H9 (cell line): ENCODE data around the gene ALCAM. TPM values are rescaled to one million over a fixed set of nuclear protein-coding genes. Genes with fewer than 3 reads are reported as not detected.

Experiments
- DNase-seq: peaks from one replicate; pipeline ENCODE4 v3.0.0-alpha.2; 2017
- H2AFZ ChIP-seq: one replicate; pipeline ENCODE4 v1.6.1; 2013; ENCODE audit warnings: mild to moderate bottlenecking, low read length, control low read depth, moderate library complexity
- H2AK5ac ChIP-seq: 2 replicates; pipeline ENCODE4 v1.6.1; 2013; ENCODE audit warnings: low read length, control low read depth, mixed read lengths; ENCODE audit not compliant: insufficient read length
- H2BK120ac ChIP-seq: one replicate; pipeline ENCODE4 v1.6.1; 2013; ENCODE audit warnings: low read depth, mild to moderate bottlenecking, low read length, control low read depth, inconsistent platforms; ENCODE audit not compliant: poor library complexity, severe bottlenecking
- H2BK12ac ChIP-seq: 2 replicates; pipeline ENCODE4 v1.6.1; 2013; ENCODE audit warnings: low read length, control low read depth, mixed read lengths, low read depth; ENCODE audit not compliant: insufficient read length
- H2BK15ac ChIP-seq: 2 replicates; pipeline ENCODE4 v1.6.1; 2013; ENCODE audit warnings: low read depth, low read length, control low read depth
- H2BK20ac ChIP-seq: one replicate; pipeline ENCODE4 v1.6.1; 2013; ENCODE audit warnings: low read depth, mild to moderate bottlenecking, low read length, control low read depth, inconsistent platforms; ENCODE audit not compliant: poor library complexity, severe bottlenecking
- H2BK5ac ChIP-seq: 2 replicates; pipeline ENCODE4 v1.6.1; 2013; ENCODE audit warnings: low read length, control low read depth, mixed read lengths; ENCODE audit not compliant: insufficient read length
- H3K14ac ChIP-seq: 2 replicates; pipeline ENCODE4 v1.6.1; 2013; ENCODE audit warnings: low read length, control low read depth; ENCODE audit not compliant: insufficient read depth
- H3K18ac ChIP-seq: 2 replicates; pipeline ENCODE4 v1.6.1; 2013; ENCODE audit warnings: low read depth, mild to moderate bottlenecking, mixed read lengths, low read length, control low read depth; ENCODE audit not compliant: insufficient read length
- H3K23ac ChIP-seq: 2 replicates; pipeline ENCODE4 v1.6.1; 2013; ENCODE audit warnings: low read length, control low read depth, mixed read lengths, low read depth; ENCODE audit not compliant: insufficient read length
- H3K23me2 ChIP-seq: 2 replicates; pipeline ENCODE4 v1.6.1; 2013; ENCODE audit warnings: low read depth, mild to moderate bottlenecking, mixed read lengths, low read length, control low read depth; ENCODE audit not compliant: insufficient read length, poor library complexity, severe bottlenecking
- H3K27ac ChIP-seq: 2 replicates; pipeline ENCODE4 v1.5.1; 2013; ENCODE audit warnings: low read length, control low read depth, mixed read lengths, low read depth; ENCODE audit not compliant: insufficient read length
- H3K27me3 ChIP-seq: 2 replicates; pipeline ENCODE4 v1.6.1; 2013; ENCODE audit warnings: low read length, control low read depth, inconsistent platforms; ENCODE audit not compliant: insufficient read depth
- H3K4ac ChIP-seq: 2 replicates; pipeline ENCODE4 v1.6.1; 2013; ENCODE audit warnings: low read depth, mild to moderate bottlenecking, control low read depth, inconsistent platforms, low read length, moderate library complexity
- H3K4me1 ChIP-seq: 2 replicates; pipeline ENCODE4 v1.6.1; 2013; ENCODE audit warnings: low read length, control low read depth, inconsistent platforms; ENCODE audit not compliant: insufficient read depth
- H3K4me2 ChIP-seq: 2 replicates; pipeline ENCODE4 v1.6.1; 2013; ENCODE audit warnings: low read length, control low read depth, mixed read lengths; ENCODE audit not compliant: insufficient read length, insufficient read depth
- H3K56ac ChIP-seq: 2 replicates; pipeline ENCODE4 v1.6.1; 2013; ENCODE audit warnings: low read depth, mild to moderate bottlenecking, mixed read lengths, low read length, control low read depth; ENCODE audit not compliant: insufficient read length
- H3K79me1 ChIP-seq: 2 replicates; pipeline ENCODE4 v1.6.1; 2013; ENCODE audit warnings: low read depth, mild to moderate bottlenecking, moderate library complexity, low read length, control low read depth, inconsistent platforms; ENCODE audit not compliant: insufficient read depth, poor library complexity, severe bottlenecking
- H3K79me2 ChIP-seq: 2 replicates; pipeline ENCODE4 v1.6.1; 2013; ENCODE audit warnings: low read length, control low read depth, inconsistent platforms; ENCODE audit not compliant: insufficient read depth
- H3K9ac ChIP-seq: 2 replicates; pipeline ENCODE4 v1.6.1; 2013; ENCODE audit warnings: low read length, control low read depth, mixed read lengths; ENCODE audit not compliant: insufficient read length; ENCODE audit errors: extremely low read depth
- H3K9me3 ChIP-seq: one replicate; pipeline ENCODE4 v1.6.1; 2013; ENCODE audit warnings: low read depth, low read length, inconsistent platforms; ENCODE audit not compliant: control insufficient read depth
- H3T11ph ChIP-seq: one replicate; pipeline ENCODE4 v1.6.1; 2013; ENCODE audit warnings: mild to moderate bottlenecking, low read length, control low read depth, inconsistent platforms
- H4K20me1 ChIP-seq: one replicate; pipeline ENCODE4 v1.6.1; 2013; ENCODE audit not compliant: control insufficient read depth, insufficient read length, insufficient read depth
- H4K5ac ChIP-seq: 2 replicates; pipeline ENCODE4 v1.6.1; 2013; ENCODE audit warnings: low read depth, mild to moderate bottlenecking, mixed read lengths, low read length, control low read depth; ENCODE audit not compliant: insufficient read length
- H4K8ac ChIP-seq: replicated peaks from 2 replicates; pipeline ENCODE4 v1.6.1; 2013; ENCODE audit warnings: low read length, control low read depth, mixed read lengths, low read depth; ENCODE audit not compliant: insufficient read length
- H4K91ac ChIP-seq: 2 replicates; pipeline ENCODE4 v1.6.1; 2013; ENCODE audit warnings: low read depth, mild to moderate bottlenecking, moderate library complexity, mixed read lengths, low read length, control low read depth; ENCODE audit not compliant: insufficient read length
- H3K27ac Mint-ChIP-seq, 3 experiments: 2 replicates in 2 of 3; 3 replicates in 1 of 3; pipeline ENCODE4 v1.8.0; 2020 to 2021; ENCODE audit warnings: mixed read lengths in 3 of 3, mild to moderate bottlenecking in 1 of 3, moderate library complexity in 1 of 3
- H3K27me3 Mint-ChIP-seq: 2 replicates; pipeline ENCODE4 v1.8.0; 2021; ENCODE audit warnings: low read depth, mild to moderate bottlenecking, moderate library complexity, mixed read lengths
- H3K36me3 Mint-ChIP-seq, 3 experiments: 2 replicates in 2 of 3; 3 replicates in 1 of 3; pipeline ENCODE4 v1.8.0; 2020 to 2021; ENCODE audit warnings: low read depth in 3 of 3, mixed read lengths in 3 of 3; ENCODE audit not compliant: insufficient read depth in 1 of 3
- H3K4me1 Mint-ChIP-seq, 2 experiments: 2 replicates each; pipeline ENCODE4 v1.8.0; 2020; ENCODE audit warnings: mixed read lengths in 2 of 2
- H3K4me3 Mint-ChIP-seq, 2 experiments: 2 replicates in 1 of 2; 3 replicates in 1 of 2; pipeline ENCODE4 v1.8.0; 2020 to 2021; ENCODE audit warnings: mild to moderate bottlenecking in 2 of 2, mixed read lengths in 2 of 2, moderate library complexity in 1 of 2
- H3K9me3 Mint-ChIP-seq, 2 experiments: 2 replicates in 1 of 2; 3 replicates in 1 of 2; pipeline ENCODE4 v1.8.0; 2020; ENCODE audit warnings: mild to moderate bottlenecking in 2 of 2, mixed read lengths in 2 of 2, moderate library complexity in 1 of 2
- CTCF ChIP-seq: fragments of 200-600 bp; sonication (generic); conservative IDR thresholded peaks from 3 replicates; pipeline ENCODE4 v1.8.0; 2021; ENCODE audit warnings: antibody characterized with exemption, mild to moderate bottlenecking
- WGBS: extraction: QIAGEN DNeasy Blood & Tissue Kit; methylation state at CpG from one replicate; pipeline ENCODE4 v1.1.7; 2013; ENCODE audit warnings: missing lambda C conversion rate, low lambda C conversion rate, mixed read lengths; ENCODE audit not compliant: insufficient read length; ENCODE audit errors: extremely low coverage; 5-methylcytosine and 5-hydroxymethylcytosine counted together
- total RNA-seq: library from RNA; stranded (reverse); gene quantifications from 2 replicates; pipeline ENCODE4 v1.2.1, GENCODE V29; 2021

ALCAM gene
- total RNA-seq, 1 experiment from 2014 or later, result 43.7 TPM

GRCh38 chr3:105377716-105378115 lies 11.0 kb downstream of the ALCAM start:
- H2AFZ ChIP-seq, result no peak overlapping the region

More at GRCh38 chr3:105377716-105378115, 11.0 kb downstream of the ALCAM start:
- no peak overlapping the region for H3K18ac ChIP-seq
- H3K4ac ChIP-seq, result no peak overlapping the region
- no peaks in the 10 kb centered on the region for H3K9me3 Mint-ChIP-seq
- H3K56ac ChIP-seq, result no peak overlapping the region
- H3K4me3 Mint-ChIP-seq, result no peak overlapping the region
- H2BK15ac ChIP-seq, result no peak overlapping the region
- no peak overlapping the region for H3K9ac ChIP-seq
- no peak overlapping the region for H2BK5ac ChIP-seq
- no peak overlapping the region for H2BK12ac ChIP-seq
- no peak for TF ChIP-seq CTCF
- no peak overlapping the region for H2BK120ac ChIP-seq
- H4K5ac ChIP-seq, result no peak overlapping the region
- H3T11ph ChIP-seq, result no peak overlapping the region
- DNase-seq, result no peak
- no peak overlapping the region for H3K23ac ChIP-seq
- H3K23me2 ChIP-seq, result no peaks in the 10 kb centered on the region
- peaks cover 3 to 4% of the 10 kb centered on the region in 2 experiments; a peak in 2 of 4 replicates for H3K4me1 Mint-ChIP-seq
- no peak overlapping the region for H4K91ac ChIP-seq
- H3K27me3 Mint-ChIP-seq, result no peaks in the 10 kb centered on the region
- WGBS, result 100% methylated on average over 1 of the region's 2 CpGs
- H3K27me3 ChIP-seq, result no peaks in the 10 kb centered on the region
- no peaks in the 10 kb centered on the region for H3K9me3 ChIP-seq
- H3K27ac ChIP-seq, result no peak overlapping the region
- no peaks in the 10 kb centered on the region for H3K4me1 ChIP-seq
- no peak overlapping the region for H3K4me2 ChIP-seq
- no peak overlapping the region for H3K27ac Mint-ChIP-seq
- no peak overlapping the region for H2AK5ac ChIP-seq
- H4K8ac ChIP-seq, result no peak overlapping the region
- no peak overlapping the region for H2BK20ac ChIP-seq
- H3K14ac ChIP-seq, result no peak overlapping the region
- no peaks in the 10 kb centered on the region for H3K79me1 ChIP-seq
- H4K20me1 ChIP-seq, result no peaks in the 10 kb centered on the region
- H3K79me2 ChIP-seq, result no peaks in the 10 kb centered on the region; the same call in 1 of the 2 replicates
- H3K36me3 Mint-ChIP-seq, result peaks cover 0 to 2% (median 0%) of the 10 kb centered on the region in 3 experiments; a peak in 2 of 7 replicates
